Lower lobe of right lung (tissue), 2 donors: Measurements from ENCODE around the gene PDXP. TPM values are rescaled to one million over a fixed set of nuclear protein-coding genes. Genes with fewer than 3 reads are reported as not detected.

Source experiments
- ATAC-seq, 2 donors: fragments of 200-7000 bp; cut with Tn5 transposase; one replicate each; pipeline ENCODE4 v1.9.1; 2020 to 2022; ENCODE audit warnings: mild to moderate bottlenecking in 2 of 2, moderate library complexity in 2 of 2
- DNase-seq: peaks from one replicate; pipeline ENCODE4 v3.0.0-alpha.2; 2020
- H3K27ac ChIP-seq: fragments of 200-600 bp; one replicate; pipeline ENCODE4 v1.8.0; 2022
- H3K27me3 ChIP-seq: fragments of 200-600 bp; one replicate; pipeline ENCODE4 v1.8.0; 2022; ENCODE audit warnings: low read depth
- H3K36me3 ChIP-seq: fragments of 200-600 bp; one replicate; pipeline ENCODE4 v1.8.0; 2022; ENCODE audit warnings: mild to moderate bottlenecking
- H3K4me1 ChIP-seq: fragments of 200-600 bp; one replicate; pipeline ENCODE4 v1.8.0; 2022
- H3K4me3 ChIP-seq: fragments of 200-600 bp; one replicate; pipeline ENCODE4 v1.8.0; 2022; ENCODE audit warnings: mild to moderate bottlenecking
- H3K9me3 ChIP-seq: fragments of 200-600 bp; one replicate; pipeline ENCODE4 v1.8.0; 2022
- intact Hi-C: fragments of 100-400 bp; cut with DNase I; formaldehyde crosslinking; loops from one replicate; pipeline ENCODE4 v1.11.0; 2022
- total RNA-seq: library from RNA; stranded (reverse); fragmentation: NEBNext Ultra II Directional; extraction: Animal tissue kit (Norgen Biotek cat#: 25700); gene quantifications from one replicate; pipeline ENCODE4 v1.2.1, GENCODE V29; 2021
- TF ChIP-seq, protein P1 (sequence below): fragments of 200-600 bp; IDR thresholded peaks from one replicate; pipeline ENCODE4 v1.8.0; 2022; ENCODE audit warnings: antibody characterized with exemption, mild to moderate bottlenecking
- donor health status: DM: no; HTN: yes; CAD: no; lungs with severe emphysema.

Gene PDXP
- total RNA-seq, 1 donor from 2014 or later: 3.9 TPM

DNA sequence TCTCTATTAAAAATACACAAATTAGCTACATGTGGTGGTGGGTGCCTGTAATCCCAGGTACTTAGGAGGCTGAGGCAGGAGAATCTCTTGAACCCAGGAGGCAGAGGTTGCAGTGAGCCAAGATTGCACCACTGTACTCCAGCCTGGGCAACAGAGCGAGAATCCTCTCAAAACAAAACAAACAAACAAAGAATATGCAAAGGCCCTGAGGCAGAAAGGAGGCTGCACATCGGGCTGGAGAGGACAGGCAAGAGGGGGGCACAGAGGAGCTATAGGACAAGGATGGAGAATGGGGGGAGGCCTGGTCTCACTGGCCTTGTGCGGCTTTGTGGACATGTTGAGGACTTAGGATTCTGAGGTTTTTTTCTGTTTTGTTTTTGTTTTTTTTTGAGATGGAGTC, 46.7 kb downstream of the PDXP start:
- H3K4me1 ChIP-seq: peaks cover 12% of the 10 kb centered on the region
- H3K36me3 ChIP-seq: no peaks in the 10 kb centered on the region
- intact Hi-C loops: no loop called here
- no peaks in the 10 kb centered on the region for H3K27me3 ChIP-seq
- H3K27ac ChIP-seq: no peak overlapping the region
- TF ChIP-seq, protein P1, sequence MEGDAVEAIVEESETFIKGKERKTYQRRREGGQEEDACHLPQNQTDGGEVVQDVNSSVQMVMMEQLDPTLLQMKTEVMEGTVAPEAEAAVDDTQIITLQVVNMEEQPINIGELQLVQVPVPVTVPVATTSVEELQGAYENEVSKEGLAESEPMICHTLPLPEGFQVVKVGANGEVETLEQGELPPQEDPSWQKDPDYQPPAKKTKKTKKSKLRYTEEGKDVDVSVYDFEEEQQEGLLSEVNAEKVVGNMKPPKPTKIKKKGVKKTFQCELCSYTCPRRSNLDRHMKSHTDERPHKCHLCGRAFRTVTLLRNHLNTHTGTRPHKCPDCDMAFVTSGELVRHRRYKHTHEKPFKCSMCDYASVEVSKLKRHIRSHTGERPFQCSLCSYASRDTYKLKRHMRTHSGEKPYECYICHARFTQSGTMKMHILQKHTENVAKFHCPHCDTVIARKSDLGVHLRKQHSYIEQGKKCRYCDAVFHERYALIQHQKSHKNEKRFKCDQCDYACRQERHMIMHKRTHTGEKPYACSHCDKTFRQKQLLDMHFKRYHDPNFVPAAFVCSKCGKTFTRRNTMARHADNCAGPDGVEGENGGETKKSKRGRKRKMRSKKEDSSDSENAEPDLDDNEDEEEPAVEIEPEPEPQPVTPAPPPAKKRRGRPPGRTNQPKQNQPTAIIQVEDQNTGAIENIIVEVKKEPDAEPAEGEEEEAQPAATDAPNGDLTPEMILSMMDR: no peak
- DNase-seq (no peak), ATAC-seq (no peak)
- no peak overlapping the region for H3K4me3 ChIP-seq
- H3K9me3 ChIP-seq: no peaks in the 10 kb centered on the region

DNA sequence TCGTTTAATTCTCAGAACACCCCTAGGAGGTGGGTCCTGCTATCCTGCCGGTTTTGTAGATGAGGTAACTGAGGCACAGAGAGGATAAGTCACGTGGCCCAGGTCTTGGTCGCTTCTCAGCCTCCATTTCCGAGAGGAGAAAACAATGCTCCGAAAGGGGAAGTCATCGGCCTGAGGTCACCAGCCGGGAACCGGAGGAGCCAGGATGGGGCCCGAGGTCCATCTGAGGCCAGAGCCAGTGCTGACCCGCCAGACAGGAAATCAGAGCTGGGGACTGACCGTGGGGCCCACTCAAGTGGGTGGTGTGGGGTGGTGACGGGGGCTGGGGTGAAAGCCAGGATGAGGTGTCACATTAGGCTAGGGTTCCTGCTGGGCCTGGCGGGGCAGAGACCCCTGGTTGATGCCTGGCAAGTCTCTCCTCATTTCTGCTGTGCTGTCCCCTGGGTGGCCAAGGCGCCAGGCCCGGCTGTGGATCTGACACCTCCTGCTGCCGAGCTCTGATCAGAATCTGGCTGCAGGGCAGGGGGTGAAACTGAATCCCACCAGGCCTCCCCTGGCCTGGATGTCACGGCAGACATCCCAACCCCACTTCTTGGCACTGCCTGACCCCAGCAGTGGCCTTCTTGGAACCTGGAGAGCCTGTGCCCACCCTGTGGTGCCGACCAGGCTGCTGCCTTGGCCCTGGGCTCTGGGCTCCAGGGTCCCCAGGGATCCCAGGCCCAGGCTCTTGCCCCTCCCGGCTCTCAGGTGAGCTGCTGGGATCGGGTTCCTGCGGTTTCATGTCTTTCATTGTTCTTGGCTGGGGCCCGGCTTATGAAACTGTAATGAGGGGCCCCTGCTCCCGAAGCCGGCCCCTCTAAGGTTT, 50.3 kb downstream of the PDXP start:
- no peak overlapping the region for H3K27ac ChIP-seq
- H3K9me3 ChIP-seq: no peaks in the 10 kb centered on the region
- peak; percentile 49 to 50 for ATAC-seq
- DNase-seq: peak; percentile 58
- peaks cover 5% of the 10 kb centered on the region for H3K4me1 ChIP-seq
- H3K36me3 ChIP-seq: no peaks in the 10 kb centered on the region
- H3K27me3 ChIP-seq: no peaks in the 10 kb centered on the region
- no peak overlapping the region for H3K4me3 ChIP-seq
- TF ChIP-seq, protein P1: no peak
- intact Hi-C loops: no loop called here

DNA sequence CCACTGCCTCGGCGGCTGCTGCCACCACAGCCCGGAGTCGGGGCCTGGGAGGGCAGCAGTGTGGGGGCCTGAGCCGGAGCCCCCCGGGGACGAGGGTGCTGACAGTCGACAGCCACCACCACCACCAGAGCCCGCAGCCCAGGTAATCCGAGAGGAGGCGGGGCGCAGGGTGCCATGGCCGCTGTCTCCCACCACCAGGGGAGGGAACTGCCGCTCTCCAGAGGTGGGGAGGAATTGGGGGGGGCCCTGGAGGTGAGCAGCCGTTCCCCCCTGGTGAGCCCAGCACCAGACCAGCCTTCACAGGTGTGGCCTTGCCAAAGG, 50.9 kb downstream of the PDXP start:
- no peak for ATAC-seq
- intact Hi-C loops: no loop called here

DNA sequence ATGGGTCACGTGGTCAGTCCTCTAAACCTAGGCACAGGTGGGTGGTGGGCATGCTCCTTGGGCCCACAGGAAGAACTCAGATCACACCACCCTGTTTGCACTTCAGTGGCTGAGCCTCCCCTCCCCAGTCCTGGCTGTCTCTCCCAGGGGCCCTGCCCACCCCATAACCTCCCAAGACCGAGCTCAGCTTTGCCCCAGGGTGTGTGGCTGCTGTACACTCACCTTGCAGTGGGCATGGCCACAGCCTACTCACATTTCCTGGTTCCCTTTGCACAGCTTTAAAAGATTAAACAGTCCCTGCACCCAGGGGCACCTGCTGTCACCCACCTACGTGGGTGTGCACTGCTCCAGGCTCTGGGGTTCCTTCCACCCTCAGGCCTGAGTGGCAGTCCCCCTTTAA, 52.2 kb downstream of the PDXP start:
- no peaks in the 10 kb centered on the region for H3K36me3 ChIP-seq
- H3K4me1 ChIP-seq: peaks cover 5% of the 10 kb centered on the region
- no peak overlapping the region for H3K4me3 ChIP-seq
- H3K27me3 ChIP-seq: no peaks in the 10 kb centered on the region
- H3K27ac ChIP-seq: no peak overlapping the region
- H3K9me3 ChIP-seq: no peaks in the 10 kb centered on the region
- intact Hi-C loops: no loop called here
- peak in 1 of 2 donors; percentile 6 for ATAC-seq
- no peak for DNase-seq
- TF ChIP-seq, protein P1: no peak

More for the DNA sequence above, 50.9 kb downstream of the PDXP start:
- Histone ChIP-seq H3K27ac (no peak overlapping the region), H3K36me3 (no peaks in the 10 kb centered on the region), H3K4me1 (peaks cover 5% of the 10 kb centered on the region), H3K27me3 (no peaks in the 10 kb centered on the region), H3K4me3 (no peak overlapping the region), H3K9me3 (no peaks in the 10 kb centered on the region)
- no peak for DNase-seq
- TF ChIP-seq, protein P1: no peak

DNA sequence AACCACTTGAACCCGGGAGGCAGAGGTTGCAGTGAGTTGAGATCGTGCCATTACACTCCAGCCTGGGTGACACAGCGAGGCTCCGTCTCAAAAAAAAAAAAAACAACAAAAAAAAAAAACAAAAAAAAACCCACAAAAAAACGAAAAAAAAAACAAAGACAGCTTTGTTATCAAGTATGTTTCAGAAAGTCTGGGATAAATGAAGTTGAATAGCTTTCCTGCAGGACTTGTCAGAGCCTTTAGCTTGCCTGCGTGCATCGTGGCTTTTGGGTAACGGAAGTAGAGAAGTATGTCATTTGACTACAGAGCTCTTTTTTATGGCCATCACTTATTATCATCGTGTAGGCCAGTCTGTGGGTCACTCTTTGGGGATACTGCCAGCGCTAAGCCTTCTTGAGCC, 53.0 kb downstream of the PDXP start:
- TF ChIP-seq, protein P1: no peak
- ATAC-seq (no peak), DNase-seq (no peak)
- no peak overlapping the region for H3K4me3 ChIP-seq
- no peaks in the 10 kb centered on the region for H3K27me3 ChIP-seq
- H3K4me1 ChIP-seq: peaks cover 5% of the 10 kb centered on the region
- H3K36me3 ChIP-seq: no peaks in the 10 kb centered on the region
- H3K9me3 ChIP-seq: no peaks in the 10 kb centered on the region
- H3K27ac ChIP-seq: no peak overlapping the region
- intact Hi-C loops: no loop called here
